Mesangial cell (primary cell): ENCODE data around the gene ALPG. TPM values are rescaled to one million over a fixed set of nuclear protein-coding genes. Genes with fewer than 3 reads are reported as not detected.

Experiments used
- total RNA-seq: library from RNA; depleted of rRNA; stranded (reverse); fragments of >200 nt; gene quantifications from 2 replicates; pipeline ENCODE4 v1.2.3, GENCODE V29; 2015

The ALPG gene
- not detected in 2 replicates for total RNA-seq

GRCh38 chr2:232406556-232407310 lies at the start of gene ALPG:
Gene ALPG (plus strand): TSS chr2:232406844. CDS start chr2:232406895, 51 bp downstream.

DNA sequence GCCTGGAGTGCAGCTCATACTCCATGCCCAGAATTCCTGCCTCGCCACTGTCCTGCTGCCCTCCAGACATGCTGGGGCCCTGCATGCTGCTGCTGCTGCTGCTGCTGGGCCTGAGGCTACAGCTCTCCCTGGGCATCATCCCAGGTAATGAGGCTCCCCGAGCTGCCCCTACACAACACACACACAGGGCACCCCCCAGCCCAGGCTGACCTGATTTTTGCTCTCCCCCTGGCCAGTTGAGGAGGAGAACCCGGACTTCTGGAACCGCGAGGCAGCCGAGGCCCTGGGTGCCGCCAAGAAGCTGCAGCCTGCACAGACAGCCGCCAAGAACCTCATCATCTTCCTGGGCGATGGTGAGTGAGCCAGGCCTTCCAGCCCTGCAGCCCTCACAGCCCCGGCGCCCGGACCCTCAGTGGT lies 27.9 kb upstream of the ALPG start, which contains the start of gene ALPP:
Gene ALPP, plus strand, starts transcription at position 17 of the 417 bp plus-strand sequence. Its CDS starts 52 bp downstream, at position 69.

DNA sequence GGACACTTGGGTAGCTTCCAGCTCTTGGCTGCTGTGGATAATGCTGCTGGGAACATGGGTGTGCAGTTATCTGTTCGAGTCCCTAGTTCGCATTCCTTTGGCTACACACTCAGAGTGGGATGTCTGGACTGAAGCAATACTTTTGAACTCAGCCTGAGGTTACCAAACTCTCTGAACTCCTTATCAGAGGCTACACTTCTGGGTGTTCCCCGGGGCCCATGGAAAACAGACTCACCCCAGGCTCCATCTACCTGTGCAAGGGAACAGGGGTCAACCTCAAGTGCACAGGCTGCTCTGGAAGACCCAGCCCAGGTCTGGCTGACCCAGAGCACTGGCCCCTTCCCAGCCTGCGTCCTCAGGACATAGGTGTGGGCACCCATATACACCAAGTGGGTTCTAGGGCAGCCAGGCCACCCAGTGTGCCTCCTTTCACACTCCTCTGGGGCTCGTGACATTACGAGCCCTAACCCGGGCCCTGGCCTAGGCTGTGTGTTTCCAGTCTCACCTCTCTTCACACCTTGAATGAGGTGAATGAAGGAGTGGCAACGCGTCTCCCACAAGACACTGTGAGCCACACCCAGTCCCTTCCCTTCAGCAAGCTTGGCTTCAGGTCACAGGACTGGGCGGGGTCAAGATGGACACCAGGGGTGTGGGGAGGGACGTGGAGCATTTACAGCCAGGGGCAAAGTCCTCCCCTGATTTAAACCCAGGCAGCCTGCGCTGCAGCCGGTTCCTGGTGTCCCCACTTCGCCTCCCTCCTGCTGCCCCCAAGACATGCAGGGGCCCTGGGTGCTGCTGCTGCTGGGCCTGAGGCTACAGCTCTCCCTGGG lies 49.0 kb downstream of the ALPG start, which contains the start of gene ALPI:
Gene ALPI, plus strand, starts transcription at position 728 of the 830 bp plus-strand sequence. Its CDS starts 47 bp downstream, at position 775.

Other genes starting within 250 kb of the ALPG start
- gene ALPP, start 28.1 kb upstream of the ALPG start, total RNA-seq: not detected in 2 replicates
- not detected in 2 replicates for gene ALPI, start 49.3 kb downstream of the ALPG start, total RNA-seq
- 0.33 TPM in 1 of 2 replicates, not detected in the other for gene ECEL1, start 81.0 kb downstream of the ALPG start, total RNA-seq
- gene PRSS56, start 113.5 kb downstream of the ALPG start, total RNA-seq: not detected in 2 replicates
- gene CHRND, start 119.3 kb downstream of the ALPG start, total RNA-seq: not detected in 2 replicates
- not detected in 2 replicates for gene CHRNG, start 132.8 kb downstream of the ALPG start, total RNA-seq
- gene TIGD1, start 143.7 kb downstream of the ALPG start, total RNA-seq: 1.4 and 2.3 TPM in 2 replicates
- 59.1 and 85.1 TPM in 2 replicates for gene EIF4E2, start 143.8 kb downstream of the ALPG start, total RNA-seq
- gene EFHD1, start 226.8 kb downstream of the ALPG start, total RNA-seq: 3.7 and 13.8 TPM in 2 replicates